ENCODE measurements around the gene TUBB. TPM values are rescaled to one million over a fixed set of nuclear protein-coding genes. Genes with fewer than 3 reads are reported as not detected.

The TUBB gene
- total and polyA plus RNA-seq, 9 of the 15 experiments (the other 6 are each of a cell fraction or from before 2014, with no cell fraction given): 971 to 2,870 (median 1,478) TPM

DNA sequence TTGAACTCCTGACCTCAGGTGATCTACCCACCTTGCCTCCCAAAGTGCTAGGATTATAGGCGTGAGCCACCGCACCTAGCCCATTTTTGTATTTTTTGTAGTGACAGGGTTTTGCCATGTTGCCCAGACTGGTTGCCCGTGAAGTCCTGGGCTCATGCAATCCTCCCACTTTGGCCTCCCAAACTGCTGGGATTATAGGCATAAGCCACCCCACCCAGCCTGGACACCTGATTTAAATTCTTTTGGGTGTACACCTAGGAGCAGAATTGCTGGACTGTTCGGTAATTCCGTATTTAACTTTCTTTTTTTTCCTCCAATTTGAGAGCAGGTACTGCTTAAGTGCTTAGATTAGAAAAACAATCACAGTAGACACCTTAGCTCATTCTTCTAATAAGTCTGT, 23.7 kb upstream of the TUBB start:
- Histone ChIP-seq H4K20me1 (replicated peaks; ENCODE audit: control insufficient read depth, insufficient read depth, low read length) (no peaks in the 10 kb centered on the region), H3K9me3 (replicated peaks; ENCODE audit: control insufficient read depth, insufficient read depth, low read depth, low read length) (no peaks in the 10 kb centered on the region), H3K27me3 (ENCODE audit: control insufficient read depth in 2 of 2, insufficient read depth in 2 of 2, low read length in 2 of 2) (no peaks in the 10 kb centered on the region), H3K4me3 (no peak overlapping the region), H3K36me3 (ENCODE audit: control insufficient read depth, insufficient read depth, low read length) (peaks cover 13% of the 10 kb centered on the region), H2AFZ (ENCODE audit: low read depth, low read length) (no peak overlapping the region), H3K4me2 (ENCODE audit: insufficient read depth, low read length) (no peak overlapping the region), H3K9me1 (ENCODE audit: control insufficient read depth, insufficient read depth, low read length) (no peaks in the 10 kb centered on the region), H3K9ac (ENCODE audit: insufficient read depth in 1 of 2, low read depth in 2 of 2, low read length in 2 of 2) (no peak overlapping the region), H3K27ac (ENCODE audit: extremely low read depth, low read depth, low read length) (no peak overlapping the region), H3K4me1 (replicated peaks in 1 of 2; ENCODE audit: control insufficient read depth in 2 of 2, insufficient read depth in 2 of 2, low read length in 2 of 2) (peaks cover 3 to 6% of the 10 kb centered on the region in 2 experiments; a peak in 4 of 5 replicates), H3K79me2 (ENCODE audit: control insufficient read depth, insufficient read depth, low read length) (no peaks in the 10 kb centered on the region)
- no TSS peak for BruUV-seq (replicated peaks)
- intact Hi-C loops (cut with micrococcal nuclease) (no loop called here), in situ Hi-C loops (cut with MboI) (no loop called here)
- FAIRE-seq: no peak
- no peak for TF ChIP-seq ZNF224 (CRISPR knock-in tag; IDR thresholded peaks at IDR 0.05)
- TF ChIP-seq, protein P1, sequence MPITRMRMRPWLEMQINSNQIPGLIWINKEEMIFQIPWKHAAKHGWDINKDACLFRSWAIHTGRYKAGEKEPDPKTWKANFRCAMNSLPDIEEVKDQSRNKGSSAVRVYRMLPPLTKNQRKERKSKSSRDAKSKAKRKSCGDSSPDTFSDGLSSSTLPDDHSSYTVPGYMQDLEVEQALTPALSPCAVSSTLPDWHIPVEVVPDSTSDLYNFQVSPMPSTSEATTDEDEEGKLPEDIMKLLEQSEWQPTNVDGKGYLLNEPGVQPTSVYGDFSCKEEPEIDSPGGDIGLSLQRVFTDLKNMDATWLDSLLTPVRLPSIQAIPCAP (CRISPR knock-in tag; IDR thresholded peaks at IDR 0.05; ENCODE audit: borderline replicate concordance): no peak
- no peak for TF ChIP-seq U2AF2 (optimal IDR thresholded peaks at IDR 0.05; ENCODE audit: low read depth, low read length)
- TF ChIP-seq, protein P2, sequence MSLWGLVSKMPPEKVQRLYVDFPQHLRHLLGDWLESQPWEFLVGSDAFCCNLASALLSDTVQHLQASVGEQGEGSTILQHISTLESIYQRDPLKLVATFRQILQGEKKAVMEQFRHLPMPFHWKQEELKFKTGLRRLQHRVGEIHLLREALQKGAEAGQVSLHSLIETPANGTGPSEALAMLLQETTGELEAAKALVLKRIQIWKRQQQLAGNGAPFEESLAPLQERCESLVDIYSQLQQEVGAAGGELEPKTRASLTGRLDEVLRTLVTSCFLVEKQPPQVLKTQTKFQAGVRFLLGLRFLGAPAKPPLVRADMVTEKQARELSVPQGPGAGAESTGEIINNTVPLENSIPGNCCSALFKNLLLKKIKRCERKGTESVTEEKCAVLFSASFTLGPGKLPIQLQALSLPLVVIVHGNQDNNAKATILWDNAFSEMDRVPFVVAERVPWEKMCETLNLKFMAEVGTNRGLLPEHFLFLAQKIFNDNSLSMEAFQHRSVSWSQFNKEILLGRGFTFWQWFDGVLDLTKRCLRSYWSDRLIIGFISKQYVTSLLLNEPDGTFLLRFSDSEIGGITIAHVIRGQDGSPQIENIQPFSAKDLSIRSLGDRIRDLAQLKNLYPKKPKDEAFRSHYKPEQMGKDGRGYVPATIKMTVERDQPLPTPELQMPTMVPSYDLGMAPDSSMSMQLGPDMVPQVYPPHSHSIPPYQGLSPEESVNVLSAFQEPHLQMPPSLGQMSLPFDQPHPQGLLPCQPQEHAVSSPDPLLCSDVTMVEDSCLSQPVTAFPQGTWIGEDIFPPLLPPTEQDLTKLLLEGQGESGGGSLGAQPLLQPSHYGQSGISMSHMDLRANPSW (CRISPR knock-in tag; IDR thresholded peaks at IDR 0.05): no peak
- TF ChIP-seq, protein P3, sequence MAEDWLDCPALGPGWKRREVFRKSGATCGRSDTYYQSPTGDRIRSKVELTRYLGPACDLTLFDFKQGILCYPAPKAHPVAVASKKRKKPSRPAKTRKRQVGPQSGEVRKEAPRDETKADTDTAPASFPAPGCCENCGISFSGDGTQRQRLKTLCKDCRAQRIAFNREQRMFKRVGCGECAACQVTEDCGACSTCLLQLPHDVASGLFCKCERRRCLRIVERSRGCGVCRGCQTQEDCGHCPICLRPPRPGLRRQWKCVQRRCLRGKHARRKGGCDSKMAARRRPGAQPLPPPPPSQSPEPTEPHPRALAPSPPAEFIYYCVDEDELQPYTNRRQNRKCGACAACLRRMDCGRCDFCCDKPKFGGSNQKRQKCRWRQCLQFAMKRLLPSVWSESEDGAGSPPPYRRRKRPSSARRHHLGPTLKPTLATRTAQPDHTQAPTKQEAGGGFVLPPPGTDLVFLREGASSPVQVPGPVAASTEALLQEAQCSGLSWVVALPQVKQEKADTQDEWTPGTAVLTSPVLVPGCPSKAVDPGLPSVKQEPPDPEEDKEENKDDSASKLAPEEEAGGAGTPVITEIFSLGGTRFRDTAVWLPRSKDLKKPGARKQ (CRISPR knock-in tag; IDR thresholded peaks at IDR 0.05): no peak
- TF ChIP-seq DIDO1 (tag; IDR thresholded peaks at IDR 0.05; ENCODE audit: low read depth): no peak
- no peak for TF ChIP-seq ZFP36 (IDR thresholded peaks at IDR 0.05; ENCODE audit: low read depth, low read length, partially characterized antibody)
- TF ChIP-seq PHF21A (IDR thresholded peaks at IDR 0.05; ENCODE audit: borderline replicate concordance, low read depth): no peak
- ChIA-PET CTCF (ENCODE audit: low intra/inter-chr PET ratio) (no interaction called here), POLR2A (interaction anchor here (1.2 to 23.5 kb wide), 3 partner anchors 8 to 81 kb away, joined by 5 to 524 read pairs (median 6); partner anchors contain the start of genes MDC1 and TUBB)
- no peak for DNase-seq (ENCODE audit: extremely low read depth in 1 of 4, low spot score in 3 of 4)
- ATAC-seq: no peak
- WGBS (ENCODE audit: insufficient coverage, low coverage, missing lambda C conversion rate): 79% methylated on average over 5 of the region's 5 CpGs

Measured in K562 (cell line).